Endothelial cell of umbilical vein (primary cell): ENCODE results near the gene CYP19A1. TPM values are rescaled to one million over a fixed set of nuclear protein-coding genes. Genes with fewer than 3 reads are reported as not detected.

ENCODE experiments used
- BruUV-seq: library from RNA; stranded (reverse); fragments of 400-500 nt; replicated peaks from 2 replicates; lab custom pipeline; 2021; lab: Mats Ljungman, UMichigan
- CTCF ChIA-PET: fragments of 300-600, 350-600 bp; sonication (Branson Sonifier 250); formaldehyde crosslinking; loops from one replicate; lab custom pipeline; 2021; ENCODE audit warnings: antibody characterized with exemption, inconsistent platforms; lab: Charles Lee
- POLR2A ChIA-PET: fragments of 300-600, 350-600 bp; sonication (Branson Sonifier 250); formaldehyde crosslinking; loops from one replicate; lab custom pipeline; 2021; ENCODE audit warnings: antibody characterized with exemption, inconsistent platforms; lab: Charles Lee
- DNase-seq: peaks from one replicate; pipeline ENCODE4 v3.0.0-alpha.2; 2011; ENCODE audit warnings: low read depth, low spot score
- FAIRE-seq: peaks from 2 replicates; lab custom pipeline; 2011; peaks lifted over from hg19 to GRCh38; lab: Jason Lieb, UNC
- H2AFZ ChIP-seq: 2 replicates; pipeline ENCODE4 v1.6.0; 2012; ENCODE audit warnings: low read depth, low read length, control low read depth, inconsistent platforms
- H3K27ac ChIP-seq: 2 replicates; pipeline ENCODE4 v1.5.1; 2011; ENCODE audit warnings: low read depth, mild to moderate bottlenecking, control low read depth, low read length, moderate library complexity; ENCODE audit not compliant: insufficient read depth
- H3K27me3 ChIP-seq, 2 experiments: 2 replicates each; pipeline versions ENCODE4 v1.6.0 to v1.6.1; 2011; ENCODE audit warnings: low read length in 2 of 2, mixed read lengths in 1 of 2; ENCODE audit not compliant: control insufficient read depth in 2 of 2, insufficient read depth in 2 of 2
- H3K36me3 ChIP-seq, 2 experiments: 2 replicates in 1 of 2; 3 replicates in 1 of 2; pipeline ENCODE4 v1.5.1; 2011; ENCODE audit warnings: low read length in 2 of 2, mild to moderate bottlenecking in 1 of 2, moderate library complexity in 1 of 2; ENCODE audit not compliant: control insufficient read depth in 2 of 2, insufficient read depth in 2 of 2; ENCODE audit errors: extremely low read depth in 1 of 2
- H3K4me1 ChIP-seq: 3 replicates; pipeline ENCODE4 v1.5.1; 2011; ENCODE audit warnings: mild to moderate bottlenecking, low read length; ENCODE audit not compliant: control insufficient read depth, insufficient read depth; ENCODE audit errors: extremely low read depth
- H3K4me2 ChIP-seq: 2 replicates; pipeline ENCODE4 v1.6.1; 2011; ENCODE audit warnings: low read length, control low read depth, mixed read lengths; ENCODE audit not compliant: insufficient read depth
- H3K4me3 ChIP-seq, 3 experiments: fragments of 200-600 bp in 1 of 3; sonication (generic), shearing (Covaris generic) in 1 of 3; replicated peaks in 1 of 3; 2 replicates each; pipeline ENCODE4 v1.5.1; 2011 to 2016; ENCODE audit warnings: control low read depth in 3 of 3, low read length in 3 of 3, mild to moderate bottlenecking in 2 of 3, inconsistent platforms in 1 of 3, low read depth in 1 of 3, moderate library complexity in 1 of 3; ENCODE audit not compliant: insufficient read depth in 1 of 3
- H3K79me2 ChIP-seq: 2 replicates; pipeline ENCODE4 v1.6.0; 2012; ENCODE audit warnings: low read length, inconsistent platforms; ENCODE audit not compliant: control insufficient read depth, insufficient read depth
- H3K9ac ChIP-seq: replicated peaks from 2 replicates; pipeline ENCODE3; 2011; ENCODE audit warnings: low read length, control low read depth; ENCODE audit not compliant: insufficient read depth; ENCODE audit errors: extremely low read depth
- H3K9me1 ChIP-seq: replicated peaks from 3 replicates; pipeline ENCODE4 v1.6.0; 2011; ENCODE audit warnings: mild to moderate bottlenecking, low read length; ENCODE audit not compliant: control insufficient read depth, insufficient read depth; ENCODE audit errors: extremely low read depth
- H3K9me3 ChIP-seq: replicated peaks from 2 replicates; pipeline ENCODE4 v1.5.1; 2012; ENCODE audit warnings: low read length, inconsistent platforms; ENCODE audit not compliant: control insufficient read depth, insufficient read depth
- H4K20me1 ChIP-seq: replicated peaks from 2 replicates; pipeline ENCODE3; 2011; ENCODE audit warnings: mild to moderate bottlenecking, low read length; ENCODE audit not compliant: control insufficient read depth, insufficient read depth; ENCODE audit errors: extremely low read depth
- EZH2 ChIP-seq: IDR thresholded peaks from 2 replicates; pipeline ENCODE4 v1.6.1; 2012; ENCODE audit warnings: borderline replicate concordance, low read depth, mild to moderate bottlenecking, moderate library complexity, low read length, inconsistent platforms; ENCODE audit not compliant: severe bottlenecking
- FOS ChIP-seq: IDR thresholded peaks from 2 replicates; pipeline ENCODE4 v1.6.1; 2011; ENCODE audit warnings: mild to moderate bottlenecking, low read length, moderate library complexity, borderline replicate concordance; ENCODE audit not compliant: insufficient read depth
- GATA2 ChIP-seq: IDR thresholded peaks from 2 replicates; pipeline ENCODE4 v1.7.0; 2011; ENCODE audit warnings: low read depth, mild to moderate bottlenecking, moderate library complexity, mixed read lengths, low read length; ENCODE audit not compliant: insufficient read length, insufficient read depth
- JUN ChIP-seq: IDR thresholded peaks from 2 replicates; pipeline ENCODE4 v1.6.1; 2011; ENCODE audit warnings: borderline replicate concordance, low read depth; ENCODE audit not compliant: insufficient read length, insufficient read depth
- MYC ChIP-seq: IDR thresholded peaks from one replicate; pipeline ENCODE4 v1.6.1; 2011; ENCODE audit warnings: mild to moderate bottlenecking, low read depth, low read length
- POLR2A ChIP-seq: IDR thresholded peaks from 2 replicates; pipeline ENCODE4 v1.6.1; 2012; ENCODE audit warnings: low read depth, mild to moderate bottlenecking, control low read depth, low read length
- POLR2AphosphoS5 ChIP-seq: IDR thresholded peaks from 2 replicates; pipeline ENCODE4 v1.6.1; 2012; ENCODE audit warnings: low read depth, mild to moderate bottlenecking, control low read depth, low read length, moderate library complexity; ENCODE audit not compliant: insufficient read depth
- dilution Hi-C: fragments of 300-500 bp; cut with MboI; formaldehyde crosslinking; loops from one replicate; pipeline ENCODE4 v1.15.0; 2019; ENCODE audit warnings: low sequenced_read_pairs; ENCODE audit not compliant: extremely low pct_ligation_motif_present
- intact Hi-C: fragments of 100-400 bp; cut with micrococcal nuclease; formaldehyde crosslinking; loops from one replicate; pipeline ENCODE4 v1.10.0; 2022
- polyA plus RNA-seq, 4 experiments: library from polyadenylated mRNA; depleted of rRNA in 3 of 4; stranded (reverse) in 3 of 4; unstranded in 1 of 4; fragments of >200 nt; gene quantifications; 2 replicates each; pipeline versions ENCODE4 v1.2.1 to v1.2.3, GENCODE V29; 2011 to 2012; ENCODE audit warnings: missing spikeins in 1 of 4
- total RNA-seq: library from RNA; stranded (reverse); gene quantifications from 2 replicates; pipeline ENCODE4 v1.2.3, GENCODE V29; 2021
- TF ChIP-seq, protein P1 (sequence below), 2 donors: IDR thresholded peaks; 1 replicate in 1 of 2; 2 replicates in 1 of 2; pipeline ENCODE4 v1.5.1; 2011; ENCODE audit warnings: low read length in 2 of 2, mild to moderate bottlenecking in 2 of 2, moderate library complexity in 2 of 2, control low read depth in 1 of 2, inconsistent platforms in 1 of 2, low read depth in 1 of 2; ENCODE audit not compliant: insufficient read depth in 1 of 2; ENCODE audit errors: extremely low read depth in 1 of 2
- TF ChIP-seq, protein P2 (sequence below): IDR thresholded peaks from 2 replicates; pipeline ENCODE4 v1.6.1; 2011; ENCODE audit not compliant: insufficient read depth, insufficient read length

Gene CYP19A1
- total and polyA plus RNA-seq, 2 donors (not counting 3 experiments of a cell fraction or from before 2014, with no cell fraction given), result not detected

DNA sequence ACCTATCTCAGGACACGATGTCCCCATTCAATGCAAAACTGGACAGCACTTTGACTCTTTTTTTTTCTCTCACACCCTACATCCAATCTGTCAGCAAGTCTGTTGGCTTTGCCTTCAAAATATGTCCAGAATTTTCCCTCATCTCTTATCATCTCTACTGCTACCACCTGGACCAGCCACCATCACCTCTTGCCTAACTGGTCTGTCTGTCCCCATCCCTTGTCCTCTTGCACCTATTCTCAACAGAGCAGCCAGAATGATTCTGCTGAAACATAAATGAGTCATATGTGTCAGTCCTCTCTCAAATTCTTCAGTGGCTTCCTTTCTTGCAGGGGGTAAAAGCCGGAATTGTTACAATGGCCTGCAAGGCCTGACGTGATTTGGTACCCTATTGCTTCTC is 105.8 kb downstream of the CYP19A1 start:
- TF ChIP-seq GATA2, result no peak
- no peak for TF ChIP-seq JUN
- no peak for TF ChIP-seq FOS
- no peak for TF ChIP-seq EZH2
- TF ChIP-seq, protein P1, sequence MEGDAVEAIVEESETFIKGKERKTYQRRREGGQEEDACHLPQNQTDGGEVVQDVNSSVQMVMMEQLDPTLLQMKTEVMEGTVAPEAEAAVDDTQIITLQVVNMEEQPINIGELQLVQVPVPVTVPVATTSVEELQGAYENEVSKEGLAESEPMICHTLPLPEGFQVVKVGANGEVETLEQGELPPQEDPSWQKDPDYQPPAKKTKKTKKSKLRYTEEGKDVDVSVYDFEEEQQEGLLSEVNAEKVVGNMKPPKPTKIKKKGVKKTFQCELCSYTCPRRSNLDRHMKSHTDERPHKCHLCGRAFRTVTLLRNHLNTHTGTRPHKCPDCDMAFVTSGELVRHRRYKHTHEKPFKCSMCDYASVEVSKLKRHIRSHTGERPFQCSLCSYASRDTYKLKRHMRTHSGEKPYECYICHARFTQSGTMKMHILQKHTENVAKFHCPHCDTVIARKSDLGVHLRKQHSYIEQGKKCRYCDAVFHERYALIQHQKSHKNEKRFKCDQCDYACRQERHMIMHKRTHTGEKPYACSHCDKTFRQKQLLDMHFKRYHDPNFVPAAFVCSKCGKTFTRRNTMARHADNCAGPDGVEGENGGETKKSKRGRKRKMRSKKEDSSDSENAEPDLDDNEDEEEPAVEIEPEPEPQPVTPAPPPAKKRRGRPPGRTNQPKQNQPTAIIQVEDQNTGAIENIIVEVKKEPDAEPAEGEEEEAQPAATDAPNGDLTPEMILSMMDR (IDR thresholded peaks at IDR 0.05; ENCODE audit: extremely low read depth in 1 of 2, insufficient read depth in 1 of 2, low read depth in 1 of 2, low read length in 2 of 2), result no peak
- TF ChIP-seq POLR2AphosphoS5, result no peak
- TF ChIP-seq, protein P2, sequence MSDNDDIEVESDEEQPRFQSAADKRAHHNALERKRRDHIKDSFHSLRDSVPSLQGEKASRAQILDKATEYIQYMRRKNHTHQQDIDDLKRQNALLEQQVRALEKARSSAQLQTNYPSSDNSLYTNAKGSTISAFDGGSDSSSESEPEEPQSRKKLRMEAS, result no peak
- no peak for TF ChIP-seq POLR2A
- TF ChIP-seq MYC, result no peak
- Histone ChIP-seq H3K9me1 (no peaks in the 10 kb centered on the region), H4K20me1 (no peaks in the 10 kb centered on the region), H3K27me3 (peaks cover 46 to 62% of the 10 kb centered on the region in 2 experiments), H3K36me3 (no peaks in the 10 kb centered on the region), H3K9me3 (no peaks in the 10 kb centered on the region), H3K4me2 (no peak overlapping the region), H3K9ac (no peak overlapping the region), H3K4me1 (peaks cover 12% of the 10 kb centered on the region), H3K27ac (no peak overlapping the region), H3K79me2 (no peaks in the 10 kb centered on the region), H3K4me3 (no peak overlapping the region), H2AFZ (no peak overlapping the region)
- dilution Hi-C loops (no loop called here), intact Hi-C loops (loop anchor here (5.0 kb wide), 1 partner anchor 265 kb away; no protein-coding TSS in a partner anchor)
- POLR2A ChIA-PET, result no interaction called here
- CTCF ChIA-PET, result no interaction called here
- DNase-seq (no peak), FAIRE-seq (no peak)
- BruUV-seq, result no TSS peak
